Measurements from ENCODE around the gene SRRT.

The SRRT gene, protein sequence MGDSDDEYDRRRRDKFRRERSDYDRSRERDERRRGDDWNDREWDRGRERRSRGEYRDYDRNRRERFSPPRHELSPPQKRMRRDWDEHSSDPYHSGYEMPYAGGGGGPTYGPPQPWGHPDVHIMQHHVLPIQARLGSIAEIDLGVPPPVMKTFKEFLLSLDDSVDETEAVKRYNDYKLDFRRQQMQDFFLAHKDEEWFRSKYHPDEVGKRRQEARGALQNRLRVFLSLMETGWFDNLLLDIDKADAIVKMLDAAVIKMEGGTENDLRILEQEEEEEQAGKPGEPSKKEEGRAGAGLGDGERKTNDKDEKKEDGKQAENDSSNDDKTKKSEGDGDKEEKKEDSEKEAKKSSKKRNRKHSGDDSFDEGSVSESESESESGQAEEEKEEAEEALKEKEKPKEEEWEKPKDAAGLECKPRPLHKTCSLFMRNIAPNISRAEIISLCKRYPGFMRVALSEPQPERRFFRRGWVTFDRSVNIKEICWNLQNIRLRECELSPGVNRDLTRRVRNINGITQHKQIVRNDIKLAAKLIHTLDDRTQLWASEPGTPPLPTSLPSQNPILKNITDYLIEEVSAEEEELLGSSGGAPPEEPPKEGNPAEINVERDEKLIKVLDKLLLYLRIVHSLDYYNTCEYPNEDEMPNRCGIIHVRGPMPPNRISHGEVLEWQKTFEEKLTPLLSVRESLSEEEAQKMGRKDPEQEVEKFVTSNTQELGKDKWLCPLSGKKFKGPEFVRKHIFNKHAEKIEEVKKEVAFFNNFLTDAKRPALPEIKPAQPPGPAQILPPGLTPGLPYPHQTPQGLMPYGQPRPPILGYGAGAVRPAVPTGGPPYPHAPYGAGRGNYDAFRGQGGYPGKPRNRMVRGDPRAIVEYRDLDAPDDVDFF

DNA sequence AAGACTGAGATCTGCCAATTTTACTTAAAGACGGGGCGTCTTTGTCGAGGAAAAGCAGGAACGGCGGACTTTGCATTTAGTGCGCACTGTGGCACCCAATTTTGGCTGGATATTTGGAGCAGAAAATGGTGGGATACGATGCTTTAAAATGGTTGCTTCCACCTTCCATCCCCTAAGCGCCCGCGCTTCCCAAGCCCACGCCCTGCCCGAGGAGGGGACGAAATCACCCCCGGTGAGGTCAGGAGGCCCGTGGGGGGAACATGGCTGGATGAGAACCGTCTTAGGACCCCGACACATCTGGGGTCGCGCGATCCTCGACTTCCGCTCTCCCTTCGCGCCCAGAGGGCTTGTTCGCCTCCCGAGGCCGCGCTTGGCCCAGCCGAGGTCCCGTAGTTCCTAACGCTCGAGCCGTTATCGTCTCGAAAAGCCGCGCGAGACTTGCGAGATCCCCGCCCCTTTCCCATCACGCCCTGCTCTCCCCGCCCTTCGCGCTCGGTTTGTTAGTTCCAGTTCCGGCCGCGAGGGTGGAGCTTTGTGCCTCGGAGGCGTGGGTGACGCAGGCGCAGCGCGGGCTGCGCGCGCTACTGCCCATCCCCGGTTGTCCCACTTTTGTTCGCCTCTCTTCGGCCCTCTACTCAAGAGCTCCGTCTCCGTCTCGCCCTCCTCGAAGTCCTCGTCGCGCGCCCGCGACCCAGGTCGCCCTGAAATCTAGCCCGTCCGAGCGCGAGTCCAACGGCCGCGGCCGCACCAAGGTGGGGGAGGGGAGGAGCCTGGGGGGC lies at the start of gene SRRT:
TSS of gene SRRT (plus strand) at position 527 of the 779 bp plus-strand sequence. CDS start 488 bp downstream, outside the sequence.
- DNase-seq, result peak; percentile 99

DNA sequence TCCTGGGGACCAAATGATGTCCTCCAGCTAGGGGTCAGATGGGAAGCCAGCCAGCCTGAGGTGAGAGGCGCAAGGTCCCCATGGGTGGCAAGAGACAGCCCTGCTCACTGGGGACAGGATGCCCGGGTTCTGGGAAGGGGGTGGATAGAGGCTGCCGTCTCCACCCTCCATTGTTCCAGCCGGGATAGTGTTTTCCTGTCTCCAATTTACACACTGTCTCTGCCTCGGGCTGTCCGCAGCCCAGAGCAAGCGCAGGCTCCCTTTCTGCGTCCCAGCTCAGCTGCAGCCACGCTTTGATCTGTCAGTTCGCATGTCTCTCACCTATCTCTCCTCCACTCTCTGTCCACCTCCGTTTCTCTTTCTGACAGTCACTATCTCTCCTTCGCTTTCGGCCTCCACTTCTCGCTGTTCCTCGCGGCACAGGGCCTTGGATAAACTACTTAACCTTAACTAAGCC lies 49.7 kb upstream of the SRRT start:
- no peak for DNase-seq

DNA sequence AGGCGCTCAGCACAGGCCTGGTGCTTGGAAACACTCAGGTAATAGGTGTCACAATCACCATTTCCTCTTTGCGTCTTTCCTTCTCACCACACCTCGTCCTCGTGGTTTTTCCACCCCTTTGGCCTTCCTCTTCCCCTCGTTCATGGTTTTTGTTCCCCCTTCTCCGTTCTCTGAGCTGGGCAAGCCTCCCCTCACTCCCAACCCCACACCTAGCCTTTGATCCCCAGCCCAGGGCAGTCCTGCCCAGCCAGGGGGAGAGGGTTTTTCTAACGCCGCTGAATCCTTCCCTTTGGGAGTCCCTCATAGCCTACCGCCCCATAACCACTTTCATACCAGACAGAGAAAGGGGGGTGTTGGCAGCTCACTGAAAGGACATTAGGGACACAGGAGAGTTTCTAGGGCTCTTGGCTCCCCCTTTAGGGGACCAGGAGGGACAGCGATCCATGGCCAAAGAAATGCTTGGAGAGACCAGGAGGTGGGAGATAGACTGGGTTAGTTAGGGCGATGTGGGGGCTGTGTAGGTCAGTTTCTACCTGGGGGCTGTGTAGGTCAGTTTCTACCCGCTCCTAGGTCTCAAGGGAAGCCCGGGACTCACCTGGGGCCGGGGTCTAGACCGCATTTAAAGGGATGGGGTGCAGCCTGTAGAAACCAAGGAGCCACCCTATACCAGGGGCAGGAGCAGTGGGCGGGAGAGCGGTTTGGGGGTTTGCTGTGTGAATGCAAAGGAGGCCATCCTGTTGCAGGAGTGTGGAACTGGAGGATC lies 49.0 kb upstream of the SRRT start:
- peak; percentile 82 for DNase-seq

DNA sequence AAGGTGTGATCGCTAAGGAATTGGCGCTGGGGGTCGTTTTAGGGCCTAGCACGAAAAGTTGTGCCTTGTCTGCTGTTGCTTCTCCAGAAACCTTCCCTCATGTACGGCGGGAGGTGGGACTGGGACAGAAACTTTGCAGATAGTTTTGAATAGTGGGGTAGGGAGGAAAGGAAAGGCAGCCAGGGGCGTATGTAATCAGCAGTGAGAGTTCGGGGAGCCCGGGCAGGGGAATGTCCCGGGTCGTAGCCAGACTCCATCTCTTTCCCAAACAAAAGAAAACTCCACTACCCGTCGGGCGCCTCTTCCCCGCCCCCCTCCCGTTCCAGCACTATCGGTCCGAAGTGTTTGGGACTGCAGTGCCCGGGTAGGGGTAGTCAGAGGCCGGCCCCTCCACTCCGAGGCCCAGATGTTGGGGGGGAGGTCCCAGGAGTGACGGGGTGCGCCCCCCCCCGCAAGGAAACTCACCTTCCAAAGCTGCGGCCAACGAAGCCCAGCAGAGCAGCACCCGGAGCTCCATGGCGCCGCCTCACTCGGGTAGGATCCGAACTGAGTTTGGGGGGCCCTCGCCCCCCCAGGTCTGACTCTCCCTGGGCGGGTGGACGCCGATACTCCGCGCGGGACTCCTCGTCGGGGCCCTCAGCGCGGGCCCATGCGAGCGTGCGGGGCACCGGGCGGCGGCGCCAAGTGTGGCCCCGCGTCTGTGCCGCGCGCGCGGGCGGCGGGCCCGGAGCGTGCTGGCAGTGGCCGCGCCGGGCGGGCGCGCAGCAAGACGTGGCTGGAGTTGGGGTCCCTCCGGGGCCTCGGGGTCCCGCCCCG lies 48.2 kb upstream of the SRRT start:
- no peak for DNase-seq

DNA sequence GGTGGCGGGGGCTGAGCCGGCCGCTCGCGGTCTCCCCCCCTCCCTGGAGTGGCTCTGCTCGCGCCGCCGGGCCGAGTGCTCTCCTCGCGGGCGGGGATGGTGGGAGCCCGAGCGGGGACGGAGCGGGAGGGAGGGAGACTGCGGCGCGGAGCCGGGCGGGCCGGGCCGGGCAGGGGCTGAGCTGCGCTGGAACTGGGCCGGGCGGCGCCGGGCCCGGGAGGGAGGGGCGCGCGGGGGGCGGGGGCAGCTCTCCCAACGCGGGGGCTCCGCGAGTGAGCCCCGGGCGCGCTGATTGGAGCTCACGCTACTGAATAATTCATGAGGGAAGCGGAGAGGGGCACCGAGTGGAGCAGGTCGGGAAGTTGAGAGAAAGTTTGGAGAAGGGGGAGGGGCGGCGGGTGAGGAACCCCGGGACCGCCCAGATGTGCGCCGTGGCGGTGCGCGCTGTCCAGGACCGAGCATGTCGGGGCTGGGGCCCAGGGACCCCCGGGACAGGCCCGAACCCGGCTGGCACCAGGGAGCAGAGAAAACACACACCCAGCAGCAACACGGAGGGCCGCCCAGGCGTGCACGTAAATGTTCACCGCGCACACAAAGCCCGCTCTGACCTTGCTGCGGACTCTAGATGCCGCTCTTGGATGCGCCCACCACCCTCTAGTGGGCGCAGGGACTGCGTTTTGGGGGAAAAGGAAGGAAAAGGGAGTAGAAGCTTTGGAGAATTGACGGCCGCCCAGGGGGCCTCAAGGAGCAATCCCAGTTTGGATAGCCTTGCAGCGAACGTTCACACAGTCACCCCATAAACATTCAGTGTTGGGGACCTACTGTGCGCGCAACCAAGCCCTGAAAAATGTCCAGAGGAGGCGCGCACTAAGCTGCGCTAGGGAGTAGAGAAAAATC lies 47.3 kb upstream of the SRRT start, which contains the start of gene EPHB4:
TSS of gene EPHB4 (minus strand) at position 194 of the 897 bp plus-strand sequence. CDS start 493 bp downstream, outside the sequence.
- peak; percentile 90 for DNase-seq

DNA sequence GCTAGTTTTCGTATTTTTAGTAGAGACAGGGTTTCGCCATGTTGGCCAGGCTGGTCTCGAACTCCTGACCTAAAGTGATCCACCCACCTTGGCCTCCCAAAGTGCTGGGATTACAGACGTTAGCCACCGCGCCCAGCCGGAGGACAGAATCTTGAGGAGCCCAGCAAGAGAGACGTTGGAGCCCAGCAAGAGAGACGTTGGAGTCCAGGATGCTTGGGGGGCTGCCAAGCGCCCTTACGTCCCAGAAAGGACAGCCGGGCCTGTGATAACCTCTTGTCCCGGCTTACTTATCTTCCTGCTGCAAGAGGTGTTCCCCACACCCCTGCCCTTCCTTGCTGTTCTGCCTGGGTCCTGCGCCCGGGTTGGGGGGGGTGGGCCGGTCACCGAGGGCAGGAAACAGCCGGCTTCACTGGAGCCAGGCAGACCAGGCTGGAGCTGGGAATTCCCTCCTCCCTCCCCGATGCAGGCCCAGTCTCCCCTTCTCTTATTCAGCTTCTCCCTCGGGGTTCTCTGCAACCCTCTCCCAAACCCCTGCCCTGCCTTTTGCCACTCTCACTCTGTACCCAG lies 45.7 kb upstream of the SRRT start:
- DNase-seq, result peak; percentile 97

DNA sequence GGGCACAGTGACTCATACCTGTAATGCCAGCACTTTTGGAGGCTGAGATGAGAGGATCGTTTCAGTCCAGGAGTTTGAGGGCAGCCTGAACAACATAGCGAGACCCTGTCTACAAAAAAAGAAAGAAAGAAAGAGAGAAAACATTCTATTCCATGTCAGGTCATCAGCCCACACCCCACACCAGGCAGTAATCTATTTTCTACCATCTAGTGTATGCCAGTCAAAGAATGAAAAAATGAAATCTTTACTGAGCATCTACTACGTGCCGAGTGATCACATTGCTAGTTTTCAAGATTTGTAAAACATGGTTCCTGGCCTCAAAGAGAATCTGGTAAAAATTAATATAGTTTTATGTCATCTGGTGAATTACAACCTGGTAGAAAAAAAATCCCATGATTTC lies 44.5 kb upstream of the SRRT start:
- no peak for DNase-seq

DNA sequence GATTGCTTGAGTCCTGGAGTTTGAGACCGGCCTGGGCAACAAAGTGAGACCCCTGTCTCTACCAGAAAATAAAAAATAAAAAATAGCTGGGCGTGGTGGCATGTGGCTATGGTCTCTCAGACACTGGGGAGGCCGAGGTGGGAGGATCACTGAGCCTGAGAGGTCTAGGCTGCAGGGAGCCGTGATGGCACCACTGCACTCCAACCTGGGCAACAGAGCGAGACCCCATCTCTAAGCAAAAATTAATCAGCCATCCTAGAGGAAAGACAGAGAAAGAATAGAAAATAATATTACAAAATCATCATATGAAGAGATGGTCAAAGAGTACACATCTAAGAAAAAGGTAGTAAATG lies 42.6 kb upstream of the SRRT start:
- DNase-seq, result no peak

DNA sequence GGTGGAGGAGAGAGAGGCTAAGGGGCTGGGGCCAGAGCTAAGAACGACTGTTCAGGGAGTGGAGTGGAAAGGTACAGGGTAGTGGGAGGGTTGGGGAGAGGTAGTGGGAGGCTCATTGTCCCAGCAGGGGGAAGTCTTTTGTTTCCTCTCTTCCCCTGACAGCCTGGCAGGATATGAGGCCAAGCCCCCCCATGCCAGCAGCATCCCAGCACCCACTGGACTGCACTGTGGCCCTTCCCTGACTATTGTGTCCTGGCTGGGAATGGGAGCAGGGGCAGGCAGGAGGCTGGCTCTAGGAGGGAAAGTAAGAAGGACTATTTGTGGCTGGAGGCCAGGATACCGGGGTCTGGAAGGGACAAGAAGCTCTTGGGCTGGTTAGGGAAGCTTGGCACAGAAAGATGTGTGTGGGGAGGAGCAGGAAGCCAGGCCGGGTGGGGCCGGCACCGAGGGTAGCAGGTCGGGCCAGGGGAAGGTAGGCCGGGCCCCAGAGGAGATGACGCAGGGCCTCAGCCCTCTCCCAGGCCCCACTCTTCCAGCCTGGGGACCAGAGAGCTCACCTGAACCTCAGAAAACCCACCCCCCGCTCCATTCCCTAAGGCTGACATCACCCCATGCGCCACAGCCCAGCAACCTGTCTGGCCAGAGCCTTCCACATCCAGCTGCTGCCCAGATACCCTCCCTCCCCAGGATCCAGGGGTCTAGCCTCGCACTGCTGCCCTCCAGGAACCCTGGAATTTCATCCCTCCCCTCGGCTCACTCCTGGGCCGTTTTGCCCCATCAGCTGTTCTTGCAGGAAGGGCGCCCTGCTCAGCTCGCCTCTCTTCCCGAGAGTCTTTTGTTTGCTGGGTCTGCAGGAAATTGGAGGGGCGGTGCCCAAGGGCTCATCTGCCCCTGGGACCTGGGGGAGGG lies 38.7 kb upstream of the SRRT start:
- peak; percentile 31 for DNase-seq

DNA sequence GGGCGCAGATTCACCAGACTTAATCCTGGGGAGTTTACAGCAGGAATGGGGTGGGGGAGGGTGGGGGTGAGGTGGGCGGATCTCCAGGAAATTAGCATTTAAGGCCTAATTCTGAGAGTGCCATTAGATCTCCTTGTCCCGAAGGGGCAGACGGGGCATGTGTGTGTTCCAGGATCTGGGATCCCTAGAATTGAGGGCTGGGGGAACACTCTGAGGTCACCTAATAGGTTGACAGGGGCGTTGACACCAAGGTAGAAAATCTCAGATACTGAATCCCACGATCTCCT lies 38.1 kb upstream of the SRRT start:
- DNase-seq, result no peak

DNA sequence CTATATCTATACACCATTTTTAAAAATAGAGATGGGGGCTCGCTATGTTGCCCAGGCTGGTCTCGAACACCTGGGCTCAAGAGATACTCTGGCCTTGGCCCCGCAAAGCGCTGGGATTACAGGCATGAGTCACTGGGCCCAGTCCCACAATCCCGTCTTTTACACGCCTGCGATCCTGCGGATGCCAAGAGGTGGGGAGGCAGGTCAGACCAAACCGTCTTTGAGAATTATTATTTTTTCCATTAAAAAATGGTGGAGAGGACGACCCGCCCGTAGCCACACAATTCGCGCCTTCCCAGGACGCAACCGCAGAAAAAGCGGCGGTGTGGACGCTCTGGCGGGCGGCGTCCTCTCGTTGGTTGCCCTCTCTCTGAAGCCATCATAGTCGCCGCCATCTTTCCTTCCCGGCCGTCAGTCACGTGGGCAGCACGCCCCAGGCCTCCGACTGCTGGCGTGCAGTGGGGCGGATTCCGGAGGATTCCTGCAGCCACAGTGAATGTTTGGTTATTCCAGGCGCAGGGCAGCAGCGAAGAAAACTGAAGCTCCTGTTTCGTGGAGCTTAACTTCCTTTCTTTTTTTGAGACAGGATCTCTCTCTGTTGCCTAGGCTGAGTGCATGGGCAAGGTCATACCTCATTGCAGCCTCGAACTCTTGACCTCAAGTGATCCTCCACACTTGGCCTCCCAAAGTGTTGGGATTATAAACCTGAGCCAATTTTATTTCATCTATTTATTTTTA lies 37.6 kb upstream of the SRRT start:
- DNase-seq, result peak; percentile 90

DNA sequence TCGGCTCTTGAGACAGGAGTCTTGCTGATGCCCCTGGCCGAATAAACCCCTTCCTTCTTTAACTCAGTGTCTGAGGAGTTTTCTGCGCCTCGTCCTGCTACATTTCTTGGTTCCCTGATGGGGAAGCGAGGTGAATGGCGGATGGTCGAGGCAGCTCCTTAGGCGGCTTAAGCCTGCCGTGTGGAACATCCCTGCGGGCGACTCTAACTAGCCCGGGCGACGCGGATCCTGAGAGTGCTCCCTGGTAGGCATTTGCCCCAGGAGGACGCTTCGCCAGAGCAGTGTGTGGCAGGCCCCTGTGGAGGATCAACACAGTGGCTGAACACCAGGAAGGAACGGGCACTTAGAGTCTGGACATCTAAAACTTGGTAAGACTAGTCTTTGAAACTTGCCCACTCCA lies 35.5 kb upstream of the SRRT start:
- DNase-seq, result no peak

DNA sequence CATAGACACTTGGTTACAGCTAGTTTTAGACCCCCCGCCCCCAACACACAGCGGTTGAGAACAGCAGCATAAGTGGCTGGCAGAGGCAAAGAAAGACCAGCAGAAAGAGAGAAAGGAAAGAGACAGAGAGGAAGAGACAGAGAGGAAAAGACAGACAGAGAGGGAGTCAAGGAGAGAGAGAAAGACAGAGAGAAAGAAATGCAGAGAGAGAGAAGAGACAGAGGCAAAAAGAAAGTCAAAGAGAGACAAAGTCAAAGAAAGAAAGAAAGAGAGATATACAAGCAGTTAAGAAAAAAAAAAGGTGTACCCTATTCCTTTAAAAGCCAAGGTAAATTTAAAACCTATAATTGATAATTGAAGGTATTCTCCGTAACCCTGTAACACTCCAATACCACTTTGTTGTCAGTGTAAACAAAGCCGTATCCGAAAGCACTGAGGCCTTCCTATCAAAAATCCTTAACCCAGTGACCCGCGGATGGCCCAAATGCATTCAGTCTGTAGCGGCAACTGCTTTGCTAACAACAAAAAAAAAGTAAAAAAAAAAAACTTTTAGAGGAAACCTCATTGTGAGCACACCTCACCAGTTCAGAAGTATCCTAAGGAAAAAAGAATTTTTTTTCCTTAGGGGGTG lies 34.3 kb upstream of the SRRT start:
- no peak for DNase-seq

DNA sequence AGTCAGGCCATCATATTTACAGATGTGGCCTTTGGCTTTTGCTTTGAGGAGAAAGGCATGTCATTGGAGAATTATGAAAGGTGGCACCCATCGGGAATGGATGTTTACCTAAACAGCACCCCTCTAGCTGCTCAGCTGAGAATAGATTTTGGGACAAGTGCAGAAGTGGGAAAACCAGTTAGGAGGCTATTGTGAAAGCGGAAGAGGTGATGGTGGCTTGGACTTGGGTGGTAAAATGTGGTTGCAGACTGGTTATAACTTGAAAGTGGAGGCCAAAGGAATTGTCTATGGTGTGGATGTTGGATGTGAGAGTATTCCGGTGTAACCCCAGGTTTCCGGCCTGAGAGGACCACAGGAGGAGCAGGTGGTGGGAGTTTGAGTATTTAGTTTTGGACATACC lies 27.5 kb upstream of the SRRT start:
- no peak for DNase-seq

DNA sequence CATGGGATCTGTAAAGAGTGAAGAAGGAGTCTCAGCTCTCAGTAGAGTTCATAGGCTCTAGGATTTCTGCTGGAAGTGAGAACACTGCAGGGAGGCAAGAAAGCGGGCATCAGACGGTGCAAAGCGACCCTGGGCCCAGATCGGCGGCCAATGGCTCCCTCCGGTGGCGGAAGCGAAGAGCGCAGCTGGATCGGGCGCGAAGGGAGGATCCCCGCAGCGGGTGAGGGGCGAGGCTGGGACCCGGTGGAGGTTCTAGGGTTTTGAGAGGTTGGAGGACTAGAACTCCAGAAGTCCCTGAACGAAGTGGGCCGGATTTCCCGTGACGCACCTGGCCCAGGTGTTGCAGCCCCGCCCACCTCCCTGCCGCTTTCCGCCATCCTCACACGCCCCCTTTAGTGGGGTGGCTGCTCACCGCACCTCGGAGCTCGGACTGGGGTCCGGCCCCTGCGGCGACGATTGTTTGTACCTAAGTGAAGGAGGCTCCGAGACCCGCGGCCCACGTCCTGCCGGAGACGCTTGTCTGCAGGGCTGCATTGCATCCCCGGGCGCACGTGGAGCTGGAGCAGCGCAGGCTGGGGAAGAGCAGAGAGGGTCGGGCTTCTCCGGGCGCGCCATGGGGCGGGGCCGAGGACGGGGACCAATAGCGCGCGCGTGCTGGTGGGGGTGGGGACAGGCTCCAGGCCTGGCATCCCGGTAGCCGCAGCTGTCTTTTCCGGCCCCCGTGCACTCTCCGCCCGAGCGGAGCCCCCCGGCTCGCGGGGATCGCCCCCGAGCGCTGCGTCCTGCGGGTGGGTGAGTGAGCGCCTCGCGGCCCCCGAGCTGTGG lies 22.6 kb upstream of the SRRT start, which contains the start of gene SLC12A9:
TSS of gene SLC12A9 (plus strand) at position 666 of the 825 bp plus-strand sequence. CDS start 1,485 bp downstream, outside the sequence.
- DNase-seq, result peak; percentile 91

DNA sequence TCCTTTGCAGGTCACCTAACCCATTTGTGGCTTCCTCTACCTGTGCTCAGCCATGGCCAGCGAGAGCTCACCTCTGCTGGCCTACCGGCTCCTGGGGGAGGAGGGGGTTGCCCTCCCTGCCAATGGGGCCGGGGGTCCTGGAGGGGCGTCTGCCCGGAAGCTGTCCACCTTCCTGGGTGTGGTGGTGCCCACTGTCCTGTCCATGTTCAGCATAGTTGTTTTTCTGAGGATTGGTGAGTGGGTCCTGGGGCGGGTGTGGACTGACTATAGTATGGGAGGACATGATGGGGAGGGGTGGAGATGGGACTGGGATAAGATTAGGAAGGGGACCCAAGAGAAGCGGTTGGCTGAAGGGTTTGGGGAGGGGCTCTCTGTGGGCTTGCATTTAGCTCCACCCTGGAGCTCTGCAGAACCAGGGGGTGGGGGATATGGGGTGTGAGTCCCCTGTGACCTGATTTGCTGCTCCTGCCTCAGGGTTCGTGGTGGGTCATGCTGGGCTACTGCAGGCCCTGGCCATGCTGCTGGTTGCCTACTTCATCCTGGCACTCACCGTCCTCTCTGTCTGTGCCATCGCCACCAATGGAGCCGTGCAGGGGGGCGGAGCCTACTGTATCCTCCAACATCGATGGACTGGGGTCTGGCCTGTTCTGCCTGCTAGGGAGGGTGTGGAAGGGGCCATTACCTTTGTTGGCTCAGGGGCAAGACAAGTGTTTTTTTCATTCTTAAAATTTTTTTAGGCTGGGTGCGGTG lies 20.6 kb upstream of the SRRT start:
- no peak for DNase-seq

Measured in hematopoietic multipotent progenitor cell treated with erythropoietin and hydrocortisone succinate and interleukin-3 and kit ligand, for 8 days (in vitro differentiated cells).